Measurements from ENCODE around the gene DGCR8. TPM values are rescaled to one million over a fixed set of nuclear protein-coding genes. Genes with fewer than 3 reads are reported as not detected.

The DGCR8 gene
- total and polyA plus RNA-seq, 10 donors: 7.8 to 62.7 (median 31.4) TPM

- peaks cover 3 to 100% (median 55%) of the 10 kb centered on the region in 6 donors for H3K36me3 ChIP-seq
Observed at GRCh38 chr22:20044495-20045151, 35.4 kb upstream of the DGCR8 start.

DNA sequence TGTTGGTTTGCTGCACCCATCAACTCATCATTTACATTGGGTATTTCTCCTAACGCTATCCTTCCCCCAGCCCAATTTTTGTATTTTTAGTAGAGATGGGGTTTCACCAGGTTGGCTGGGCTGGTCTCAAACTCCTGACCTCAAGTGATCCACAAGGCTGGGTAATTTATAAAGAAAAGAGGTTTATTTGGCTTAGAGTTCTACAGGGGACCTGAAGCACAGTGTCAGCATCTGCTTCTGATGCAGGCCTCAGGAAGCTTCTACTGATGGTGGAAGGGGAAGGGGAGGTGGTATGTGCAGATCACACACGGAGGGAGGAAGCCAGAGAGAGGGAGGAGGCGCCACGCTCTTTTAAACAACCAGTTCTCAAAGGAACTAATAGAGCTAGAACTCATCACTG lies 33.3 kb upstream of the DGCR8 start:
- intact Hi-C loops (cut with DNase I; ENCODE audit: low total_unique reads): no loop called here
- H3K27me3 ChIP-seq (replicated peaks in 1 of 7): no peaks in the 10 kb centered on the region
- H3K9me3 ChIP-seq: peaks cover 0 to 14% (median 9%) of the 10 kb centered on the region in 8 donors
- H3K4me1 ChIP-seq: no peaks in the 10 kb centered on the region
- TF ChIP-seq, protein P1, sequence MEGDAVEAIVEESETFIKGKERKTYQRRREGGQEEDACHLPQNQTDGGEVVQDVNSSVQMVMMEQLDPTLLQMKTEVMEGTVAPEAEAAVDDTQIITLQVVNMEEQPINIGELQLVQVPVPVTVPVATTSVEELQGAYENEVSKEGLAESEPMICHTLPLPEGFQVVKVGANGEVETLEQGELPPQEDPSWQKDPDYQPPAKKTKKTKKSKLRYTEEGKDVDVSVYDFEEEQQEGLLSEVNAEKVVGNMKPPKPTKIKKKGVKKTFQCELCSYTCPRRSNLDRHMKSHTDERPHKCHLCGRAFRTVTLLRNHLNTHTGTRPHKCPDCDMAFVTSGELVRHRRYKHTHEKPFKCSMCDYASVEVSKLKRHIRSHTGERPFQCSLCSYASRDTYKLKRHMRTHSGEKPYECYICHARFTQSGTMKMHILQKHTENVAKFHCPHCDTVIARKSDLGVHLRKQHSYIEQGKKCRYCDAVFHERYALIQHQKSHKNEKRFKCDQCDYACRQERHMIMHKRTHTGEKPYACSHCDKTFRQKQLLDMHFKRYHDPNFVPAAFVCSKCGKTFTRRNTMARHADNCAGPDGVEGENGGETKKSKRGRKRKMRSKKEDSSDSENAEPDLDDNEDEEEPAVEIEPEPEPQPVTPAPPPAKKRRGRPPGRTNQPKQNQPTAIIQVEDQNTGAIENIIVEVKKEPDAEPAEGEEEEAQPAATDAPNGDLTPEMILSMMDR (IDR thresholded peaks at IDR 0.05 in 8 of 11, conservative IDR thresholded peaks at IDR 0.05 in 3 of 11): no peak
- TF ChIP-seq POLR2AphosphoS5 (IDR thresholded peaks at IDR 0.05): no peak
- TF ChIP-seq POLR2A (IDR thresholded peaks at IDR 0.05): no peak
- no peak overlapping the region for H3K27ac ChIP-seq
- H3K4me3 ChIP-seq: no peak overlapping the region
- 80 to 91% (median 88%) methylated on average over 4 of the region's 4 CpGs for WGBS, 5 donors
- DNase-seq: no peak
- peaks cover 3 to 100% (median 47%) of the 10 kb centered on the region in 6 donors for H3K36me3 ChIP-seq

More at GRCh38 chr22:20044495-20045151, 35.4 kb upstream of the DGCR8 start:
- Histone ChIP-seq H3K4me1 (no peaks in the 10 kb centered on the region), H3K27ac (no peak overlapping the region), H3K4me3 (no peak overlapping the region), H3K9me3 (peaks cover 0 to 14% (median 9%) of the 10 kb centered on the region in 8 donors), H3K27me3 (replicated peaks in 1 of 7) (no peaks in the 10 kb centered on the region)
- WGBS, 5 donors: 88 to 96% (median 93%) methylated on average over 9 to 10 of the region's 10 CpGs
- DNase-seq: no peak
- TF ChIP-seq, protein P1 (IDR thresholded peaks at IDR 0.05 in 8 of 11, conservative IDR thresholded peaks at IDR 0.05 in 3 of 11): no peak
- TF ChIP-seq POLR2AphosphoS5 (IDR thresholded peaks at IDR 0.05): no peak
- TF ChIP-seq POLR2A (IDR thresholded peaks at IDR 0.05): no peak
- intact Hi-C loops (cut with DNase I; ENCODE audit: low total_unique reads): no loop called here

DNA sequence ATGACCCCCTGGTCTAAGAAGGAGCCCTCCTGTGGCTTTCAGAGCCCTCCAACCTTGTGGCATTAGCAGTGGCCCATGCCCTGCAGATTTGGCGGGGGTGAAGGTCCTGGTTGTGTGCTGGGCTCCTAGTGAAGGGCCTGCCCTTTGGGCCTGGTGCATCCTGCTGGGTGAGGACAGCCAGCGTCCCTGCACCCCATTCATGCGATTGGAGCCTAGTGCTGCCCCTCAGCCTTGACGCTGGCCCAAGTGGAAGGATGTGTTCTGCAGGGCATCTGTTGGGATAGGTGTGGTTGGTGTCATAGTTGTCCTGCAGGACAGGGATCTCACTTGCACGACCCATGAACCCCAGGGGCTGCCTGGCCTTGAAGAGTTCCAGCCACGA lies 28.1 kb upstream of the DGCR8 start:
- no peak overlapping the region for H3K4me3 ChIP-seq
- intact Hi-C loops (cut with DNase I; ENCODE audit: low total_unique reads): no loop called here

More for the DNA sequence above, 28.1 kb upstream of the DGCR8 start:
- Histone ChIP-seq H3K9me3 (peaks cover 0 to 14% (median 9%) of the 10 kb centered on the region in 8 donors), H3K4me1 (no peaks in the 10 kb centered on the region), H3K27ac (no peak overlapping the region), H3K36me3 (peaks cover 3 to 100% (median 64%) of the 10 kb centered on the region in 6 donors), H3K27me3 (replicated peaks in 1 of 7) (no peaks in the 10 kb centered on the region)
- no peak for TF ChIP-seq POLR2A (IDR thresholded peaks at IDR 0.05)
- TF ChIP-seq, protein P1 (IDR thresholded peaks at IDR 0.05 in 8 of 11, conservative IDR thresholded peaks at IDR 0.05 in 3 of 11): no peak
- TF ChIP-seq POLR2AphosphoS5 (IDR thresholded peaks at IDR 0.05): no peak
- WGBS, 5 donors: 92 to 99% (median 96%) methylated on average over 3 to 6 of the region's 6 CpGs
- DNase-seq: no peak

All from spleen (tissue), 11 donors.